ENCODE measurements around the gene TRMO.

The TRMO gene

DNA sequence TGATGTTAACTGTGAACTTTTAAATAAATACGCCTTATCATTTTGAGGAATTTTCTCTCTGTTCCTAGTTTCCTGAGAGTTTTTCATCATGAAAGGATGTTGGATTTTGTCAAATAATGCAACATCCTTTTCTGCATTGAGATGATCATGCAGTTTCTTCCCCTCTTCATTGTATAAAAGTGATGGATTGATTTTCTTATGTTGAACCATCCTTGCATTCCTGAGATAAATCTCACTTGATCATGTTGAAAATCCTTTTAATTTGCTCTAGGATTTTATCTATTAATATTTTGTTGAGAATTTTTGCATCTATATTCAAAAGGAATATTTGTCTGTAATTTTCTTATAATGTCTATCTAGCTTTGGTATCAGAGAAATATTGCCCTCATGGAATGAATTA lies 56.0 kb downstream of the TRMO start:
- no peak for DNase-seq (ENCODE audit: low read depth)
- TF ChIP-seq, protein P1, sequence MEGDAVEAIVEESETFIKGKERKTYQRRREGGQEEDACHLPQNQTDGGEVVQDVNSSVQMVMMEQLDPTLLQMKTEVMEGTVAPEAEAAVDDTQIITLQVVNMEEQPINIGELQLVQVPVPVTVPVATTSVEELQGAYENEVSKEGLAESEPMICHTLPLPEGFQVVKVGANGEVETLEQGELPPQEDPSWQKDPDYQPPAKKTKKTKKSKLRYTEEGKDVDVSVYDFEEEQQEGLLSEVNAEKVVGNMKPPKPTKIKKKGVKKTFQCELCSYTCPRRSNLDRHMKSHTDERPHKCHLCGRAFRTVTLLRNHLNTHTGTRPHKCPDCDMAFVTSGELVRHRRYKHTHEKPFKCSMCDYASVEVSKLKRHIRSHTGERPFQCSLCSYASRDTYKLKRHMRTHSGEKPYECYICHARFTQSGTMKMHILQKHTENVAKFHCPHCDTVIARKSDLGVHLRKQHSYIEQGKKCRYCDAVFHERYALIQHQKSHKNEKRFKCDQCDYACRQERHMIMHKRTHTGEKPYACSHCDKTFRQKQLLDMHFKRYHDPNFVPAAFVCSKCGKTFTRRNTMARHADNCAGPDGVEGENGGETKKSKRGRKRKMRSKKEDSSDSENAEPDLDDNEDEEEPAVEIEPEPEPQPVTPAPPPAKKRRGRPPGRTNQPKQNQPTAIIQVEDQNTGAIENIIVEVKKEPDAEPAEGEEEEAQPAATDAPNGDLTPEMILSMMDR (IDR thresholded peaks at IDR 0.05; ENCODE audit: low read depth, low read length, missing control alignments) = no peak
- H3K4me3 ChIP-seq (ENCODE audit: low read depth, low read length) = no peak overlapping the region
- in situ Hi-C loops (cut with HindIII; ENCODE audit: low sequenced_read_pairs) = no loop called here

DNA sequence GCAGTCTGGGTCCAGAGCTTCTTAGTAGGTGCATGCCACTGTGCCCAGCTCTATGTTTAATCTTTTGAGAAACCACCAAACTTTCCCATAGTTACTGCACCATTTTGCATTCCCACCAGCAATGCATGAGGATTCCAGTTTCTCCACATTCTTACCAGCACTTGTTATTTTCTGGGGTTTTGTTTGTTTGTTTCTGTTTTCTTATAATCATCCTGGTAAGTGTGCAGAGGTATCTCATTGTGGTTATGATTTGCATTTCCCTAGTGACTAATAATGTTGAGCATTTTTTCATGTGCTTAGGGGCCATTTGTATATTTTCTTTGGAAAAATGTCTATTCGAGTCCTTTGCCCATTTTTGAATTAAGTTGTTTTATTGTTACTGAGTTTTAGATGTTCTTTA lies 57.9 kb downstream of the TRMO start:
- DNase-seq (ENCODE audit: low read depth) = no peak
- TF ChIP-seq, protein P1 (IDR thresholded peaks at IDR 0.05; ENCODE audit: low read depth, low read length, missing control alignments) = no peak
- no peak overlapping the region for H3K4me3 ChIP-seq (ENCODE audit: low read depth, low read length)
- in situ Hi-C loops (cut with HindIII; ENCODE audit: low sequenced_read_pairs) = no loop called here

DNA sequence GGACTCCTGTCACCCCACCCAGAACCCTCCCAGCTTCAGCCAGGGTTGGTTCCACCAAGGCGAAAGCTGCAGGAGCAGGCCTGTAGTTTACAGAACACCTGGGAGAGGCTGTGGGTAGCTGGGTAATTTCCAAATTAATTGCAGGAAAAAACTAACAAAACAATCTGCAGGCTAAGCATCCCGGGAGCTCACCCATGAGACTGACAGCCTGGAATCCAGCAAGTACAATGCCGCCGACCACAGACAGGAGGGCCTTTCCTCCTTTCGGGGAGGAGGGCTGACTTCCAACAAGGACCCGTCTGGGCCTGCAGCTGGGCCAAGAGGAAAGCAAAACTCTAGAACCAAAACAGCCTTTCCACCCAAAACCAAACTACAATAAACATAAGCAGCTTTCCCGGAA lies 59.0 kb downstream of the TRMO start:
- no peak overlapping the region for H3K4me3 ChIP-seq (ENCODE audit: low read depth, low read length)
- no peak for DNase-seq (ENCODE audit: low read depth)
- TF ChIP-seq, protein P1 (IDR thresholded peaks at IDR 0.05; ENCODE audit: low read depth, low read length, missing control alignments) = no peak
- in situ Hi-C loops (cut with HindIII; ENCODE audit: low sequenced_read_pairs) = no loop called here

DNA sequence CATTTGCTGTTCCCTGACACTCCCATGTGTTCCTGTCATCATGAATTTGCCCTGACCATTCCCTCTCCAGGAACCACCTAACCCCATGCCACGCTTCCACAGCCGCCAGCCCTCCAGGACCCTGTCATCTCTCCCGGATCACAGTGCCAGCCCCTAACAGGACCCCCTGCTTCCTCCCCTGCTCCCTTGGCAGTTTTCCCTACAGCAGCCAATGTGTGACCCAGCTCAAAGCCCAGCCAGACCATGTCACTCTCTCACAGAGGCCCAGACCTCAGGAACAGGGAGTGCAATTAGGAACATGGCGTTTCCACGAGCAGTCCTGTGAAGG lies 61.2 kb downstream of the TRMO start:
- no peak overlapping the region for H3K4me3 ChIP-seq (ENCODE audit: low read depth, low read length)
- no peak for DNase-seq (ENCODE audit: low read depth)
- in situ Hi-C loops (cut with HindIII; ENCODE audit: low sequenced_read_pairs) = no loop called here
- TF ChIP-seq, protein P1 (IDR thresholded peaks at IDR 0.05; ENCODE audit: low read depth, low read length, missing control alignments) = no peak

DNA sequence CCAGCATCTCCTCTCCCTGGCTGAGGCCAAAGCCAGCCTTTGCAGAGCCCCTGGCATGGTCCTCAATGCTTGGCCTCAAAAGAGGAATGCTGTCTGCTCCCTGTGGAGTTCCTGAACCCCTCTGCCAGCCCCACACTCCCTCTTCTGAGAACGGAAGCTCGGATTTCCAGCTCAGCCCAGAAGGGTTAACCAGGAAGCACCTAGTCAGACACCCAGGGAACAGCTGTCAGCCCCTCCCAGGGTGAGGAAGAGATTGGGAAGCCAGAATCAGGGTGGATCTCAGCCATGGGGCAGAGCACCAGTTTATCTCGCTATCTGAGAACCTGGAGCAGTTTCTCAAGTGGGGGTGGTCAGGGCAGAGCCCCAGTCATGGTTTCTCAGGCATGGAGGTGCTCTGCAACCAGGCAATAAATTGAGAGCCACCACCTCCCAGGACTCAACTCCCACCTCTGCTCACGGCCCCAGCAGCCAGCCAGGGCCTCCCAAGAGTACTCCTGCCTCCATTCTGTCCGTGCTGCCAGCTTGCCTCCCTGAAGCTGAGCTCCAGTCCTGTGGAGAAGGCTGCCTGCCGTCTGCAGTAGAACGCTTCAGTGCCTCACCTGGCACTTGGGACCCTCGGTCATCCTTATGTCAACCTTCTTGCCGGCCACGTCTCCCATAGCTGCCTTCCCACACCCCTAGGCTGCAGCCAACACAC lies 61.7 kb downstream of the TRMO start:
- in situ Hi-C loops (cut with HindIII; ENCODE audit: low sequenced_read_pairs) = no loop called here
- TF ChIP-seq, protein P1 (IDR thresholded peaks at IDR 0.05; ENCODE audit: low read depth, low read length, missing control alignments) = no peak
- H3K4me3 ChIP-seq (ENCODE audit: low read depth, low read length) = no peak overlapping the region

DNA sequence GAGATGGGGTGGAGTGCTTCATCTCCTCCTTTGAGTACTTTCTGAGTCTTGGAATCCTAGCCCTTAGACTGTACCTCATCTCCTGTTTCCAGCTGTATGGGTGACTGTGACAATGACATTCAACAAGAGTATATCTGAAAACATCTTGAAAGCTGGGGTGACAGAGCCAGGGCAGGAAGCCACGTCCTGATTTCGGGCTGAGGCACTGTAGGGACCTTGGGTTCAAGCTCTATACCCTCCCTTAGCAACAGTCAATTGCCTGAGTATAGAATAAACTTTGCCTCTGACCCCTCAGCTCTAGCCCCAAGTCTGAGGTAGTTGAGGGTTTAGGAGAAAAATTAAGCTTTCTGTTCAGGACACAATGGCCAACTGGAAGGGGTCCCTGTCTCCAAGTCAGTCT lies 63.0 kb downstream of the TRMO start:
- in situ Hi-C loops (cut with HindIII; ENCODE audit: low sequenced_read_pairs) = no loop called here
- TF ChIP-seq, protein P1 (IDR thresholded peaks at IDR 0.05; ENCODE audit: low read depth, low read length, missing control alignments) = no peak
- DNase-seq (ENCODE audit: low read depth) = no peak
- H3K4me3 ChIP-seq (ENCODE audit: low read depth, low read length) = no peak overlapping the region

More for the DNA sequence above, 61.7 kb downstream of the TRMO start:
- DNase-seq (ENCODE audit: low read depth) = no peak

All from astrocyte of the cerebellum (primary cell).